ENCODE data around the gene UBE4B.
"Not testable (repeated sequence)": the region's sequence is repeated elsewhere in the genome, so short reads cannot be mapped to it uniquely, and the experiment has no call there.

Gene UBE4B

DNA sequence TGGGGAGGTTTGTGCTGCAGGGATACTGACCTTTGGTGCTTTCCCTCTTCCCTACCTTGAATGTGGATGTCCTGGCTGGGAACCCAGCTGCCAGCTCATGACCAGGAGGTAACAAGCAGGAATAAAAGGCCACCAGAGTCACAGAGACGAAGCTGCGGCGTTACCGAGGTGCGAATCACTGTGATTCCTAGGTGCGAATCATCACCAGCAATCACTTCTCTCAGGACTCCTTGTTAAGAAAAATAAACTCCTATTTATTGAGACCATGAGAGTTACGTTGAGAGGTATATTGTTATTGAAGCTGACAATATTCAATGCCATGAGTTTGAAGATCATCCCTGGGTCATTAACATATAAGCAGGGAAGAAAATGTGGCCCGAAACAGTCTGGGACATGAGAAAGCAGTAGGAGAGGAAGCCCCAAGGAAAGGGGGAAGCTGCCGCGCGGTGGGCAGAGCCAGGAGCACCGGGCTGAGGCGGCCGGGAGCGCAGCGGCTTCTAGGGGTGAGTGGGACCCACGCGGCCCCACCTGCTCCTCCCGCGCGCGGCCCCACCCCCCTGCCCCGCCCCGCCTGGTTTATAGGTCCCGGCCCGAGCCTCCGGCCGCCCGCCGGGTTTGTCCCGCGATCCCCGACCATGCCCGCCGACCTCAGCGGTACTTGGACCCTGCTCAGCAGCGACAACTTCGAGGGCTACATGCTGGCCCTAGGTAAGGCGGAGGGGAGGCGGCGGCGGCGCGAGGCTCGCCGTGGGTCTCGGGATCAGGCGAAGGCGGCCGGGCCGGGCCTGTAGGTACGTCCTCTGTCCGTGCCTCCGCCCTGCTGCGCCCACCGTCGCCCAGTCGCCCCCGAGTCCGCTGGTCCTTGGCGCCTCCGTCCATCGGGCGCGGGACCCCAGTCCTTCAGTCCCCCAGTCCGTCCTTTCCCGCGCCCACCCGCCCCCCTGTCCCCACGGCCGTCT lies 35.9 kb upstream of the UBE4B start, which contains the start of gene RBP7:
Gene RBP7 (plus strand): TSS at position 605 of the 959 bp plus-strand sequence. CDS start 31 bp downstream, at position 636.
- TF ChIP-seq, protein P1, sequence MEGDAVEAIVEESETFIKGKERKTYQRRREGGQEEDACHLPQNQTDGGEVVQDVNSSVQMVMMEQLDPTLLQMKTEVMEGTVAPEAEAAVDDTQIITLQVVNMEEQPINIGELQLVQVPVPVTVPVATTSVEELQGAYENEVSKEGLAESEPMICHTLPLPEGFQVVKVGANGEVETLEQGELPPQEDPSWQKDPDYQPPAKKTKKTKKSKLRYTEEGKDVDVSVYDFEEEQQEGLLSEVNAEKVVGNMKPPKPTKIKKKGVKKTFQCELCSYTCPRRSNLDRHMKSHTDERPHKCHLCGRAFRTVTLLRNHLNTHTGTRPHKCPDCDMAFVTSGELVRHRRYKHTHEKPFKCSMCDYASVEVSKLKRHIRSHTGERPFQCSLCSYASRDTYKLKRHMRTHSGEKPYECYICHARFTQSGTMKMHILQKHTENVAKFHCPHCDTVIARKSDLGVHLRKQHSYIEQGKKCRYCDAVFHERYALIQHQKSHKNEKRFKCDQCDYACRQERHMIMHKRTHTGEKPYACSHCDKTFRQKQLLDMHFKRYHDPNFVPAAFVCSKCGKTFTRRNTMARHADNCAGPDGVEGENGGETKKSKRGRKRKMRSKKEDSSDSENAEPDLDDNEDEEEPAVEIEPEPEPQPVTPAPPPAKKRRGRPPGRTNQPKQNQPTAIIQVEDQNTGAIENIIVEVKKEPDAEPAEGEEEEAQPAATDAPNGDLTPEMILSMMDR (conservative IDR thresholded peaks at IDR 0.05; ENCODE audit: low read depth, low read length), result no peak
- H3K4me3 ChIP-seq (ENCODE audit: low read depth, low read length), result peak within 1 kb of the TSS; percentile 36
- DNase-seq (ENCODE audit: low read depth), result no peak

DNA sequence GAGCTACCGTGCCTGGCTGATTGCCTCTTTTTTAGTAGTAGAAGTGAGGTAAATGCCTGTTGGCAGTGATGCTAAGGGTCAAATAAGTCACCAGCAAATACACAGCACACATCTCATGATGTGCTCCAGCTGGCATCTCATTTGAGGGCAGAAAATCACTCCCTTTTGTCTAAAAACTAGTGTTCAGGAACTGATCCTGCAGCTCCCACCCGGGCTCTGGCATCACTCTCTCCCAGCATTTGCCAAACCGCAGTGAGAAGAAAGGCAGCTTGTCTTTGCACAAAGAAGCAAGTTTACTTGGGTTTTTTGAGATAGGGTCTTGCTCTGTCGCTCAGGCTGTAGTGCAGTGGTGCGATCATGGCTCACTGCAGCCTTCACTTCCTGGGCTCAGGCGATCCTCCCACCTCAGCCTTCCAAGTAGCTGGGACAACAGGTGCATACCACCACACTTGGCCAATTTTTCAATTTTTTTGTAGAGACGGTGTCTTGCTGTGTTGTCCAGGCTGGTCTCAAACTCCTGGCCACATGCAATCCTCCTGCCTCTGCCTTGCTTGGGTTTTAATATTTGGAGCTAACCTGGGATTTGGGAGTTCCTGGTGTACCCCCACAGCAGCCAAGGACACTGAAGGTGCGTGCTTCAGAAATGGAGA lies 31.6 kb upstream of the UBE4B start:
- TF ChIP-seq, protein P1 (conservative IDR thresholded peaks at IDR 0.05; ENCODE audit: low read depth, low read length), result no peak
- no peak overlapping the region for H3K4me3 ChIP-seq (ENCODE audit: low read depth, low read length)
- DNase-seq (ENCODE audit: low read depth), result no peak

DNA sequence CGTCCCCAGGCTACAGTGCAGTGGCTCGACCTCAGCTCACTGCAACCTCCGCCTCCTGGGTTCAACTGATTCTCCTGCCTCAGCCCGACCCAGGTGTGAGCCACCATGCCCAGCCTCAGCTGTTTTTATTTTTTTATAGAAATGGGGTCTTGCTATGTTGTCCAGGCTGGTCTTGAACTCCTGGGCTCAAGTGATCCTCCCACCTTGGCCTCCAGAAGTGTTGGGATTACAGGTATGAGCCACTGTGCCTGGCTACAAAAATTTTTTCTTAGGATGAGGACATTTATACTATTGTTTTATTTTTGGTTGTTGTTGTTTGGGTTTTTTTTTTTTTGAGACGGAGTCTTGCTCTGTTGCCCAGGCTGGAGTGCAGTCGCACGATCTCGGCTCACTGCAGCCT lies 27.5 kb upstream of the UBE4B start:
- not testable (repeated sequence) for DNase-seq (ENCODE audit: low read depth); H3K4me3 ChIP-seq (ENCODE audit: low read depth, low read length)

DNA sequence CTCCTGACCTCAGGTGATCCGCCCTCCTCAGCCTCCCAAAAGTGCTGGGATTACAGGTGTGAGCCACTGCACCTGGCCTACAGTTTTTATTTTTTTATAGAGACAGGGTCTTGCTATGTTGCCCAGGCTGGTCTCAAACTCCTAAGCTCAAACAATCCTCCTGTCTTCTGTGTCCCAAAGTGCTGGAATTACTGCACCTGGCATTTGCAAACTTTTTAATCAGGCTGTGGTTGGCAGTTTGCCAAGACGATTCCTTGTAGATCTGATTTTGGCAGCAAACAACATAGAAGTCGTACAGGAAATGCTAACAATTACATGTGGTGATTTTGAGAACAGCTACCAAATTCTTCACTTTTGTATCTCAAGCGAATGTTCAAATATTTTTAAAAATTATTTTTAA lies 25.6 kb upstream of the UBE4B start:
- TF ChIP-seq, protein P1 (conservative IDR thresholded peaks at IDR 0.05; ENCODE audit: low read depth, low read length), result no peak
- peak; percentile 27 for DNase-seq (ENCODE audit: low read depth)
- no peak overlapping the region for H3K4me3 ChIP-seq (ENCODE audit: low read depth, low read length)

DNA sequence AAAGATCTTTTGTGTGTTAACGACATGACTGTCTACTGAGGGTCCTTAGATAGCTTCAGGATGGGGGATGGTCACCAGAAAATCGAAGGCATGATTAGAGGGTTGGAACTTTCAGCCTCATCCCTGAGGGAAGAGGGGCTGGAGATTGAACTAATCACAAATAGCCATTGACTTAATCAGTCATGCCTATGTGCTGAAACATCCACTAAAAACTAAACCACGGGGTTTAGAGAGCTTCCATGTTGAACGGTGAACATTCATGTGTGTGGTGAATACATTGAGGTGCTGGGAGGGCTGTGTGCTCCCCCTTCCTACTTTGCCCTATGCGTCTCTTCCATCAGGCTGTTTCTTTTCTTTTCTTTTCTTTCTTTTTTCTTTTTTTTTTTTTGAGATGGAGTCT lies 18.7 kb upstream of the UBE4B start:
- no peak overlapping the region for H3K4me3 ChIP-seq (ENCODE audit: low read depth, low read length)
- TF ChIP-seq, protein P1 (conservative IDR thresholded peaks at IDR 0.05; ENCODE audit: low read depth, low read length), result no peak
- no peak for DNase-seq (ENCODE audit: low read depth)

DNA sequence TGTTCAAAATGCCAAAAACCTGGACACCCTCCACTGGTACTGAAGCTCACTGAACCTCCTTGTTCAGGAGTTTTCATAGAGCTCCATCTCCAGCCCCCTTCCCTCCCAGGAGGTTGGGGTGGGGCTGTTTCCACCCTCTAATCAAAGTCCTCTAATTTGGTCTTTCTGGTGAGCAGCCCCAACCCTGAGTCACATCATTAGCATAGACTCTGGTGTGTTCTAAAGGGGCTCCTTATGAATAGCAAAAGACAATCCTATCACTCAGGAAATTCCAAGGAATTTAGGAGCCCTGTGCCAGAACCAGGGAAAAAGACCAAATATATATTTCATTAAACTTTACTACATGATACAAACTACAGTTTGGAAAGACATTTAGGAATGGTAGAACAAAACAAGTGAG lies 13.2 kb upstream of the UBE4B start:
- H3K4me3 ChIP-seq (ENCODE audit: low read depth, low read length), result no peak overlapping the region
- no peak for DNase-seq (ENCODE audit: low read depth)
- TF ChIP-seq, protein P1 (conservative IDR thresholded peaks at IDR 0.05; ENCODE audit: low read depth, low read length), result no peak

DNA sequence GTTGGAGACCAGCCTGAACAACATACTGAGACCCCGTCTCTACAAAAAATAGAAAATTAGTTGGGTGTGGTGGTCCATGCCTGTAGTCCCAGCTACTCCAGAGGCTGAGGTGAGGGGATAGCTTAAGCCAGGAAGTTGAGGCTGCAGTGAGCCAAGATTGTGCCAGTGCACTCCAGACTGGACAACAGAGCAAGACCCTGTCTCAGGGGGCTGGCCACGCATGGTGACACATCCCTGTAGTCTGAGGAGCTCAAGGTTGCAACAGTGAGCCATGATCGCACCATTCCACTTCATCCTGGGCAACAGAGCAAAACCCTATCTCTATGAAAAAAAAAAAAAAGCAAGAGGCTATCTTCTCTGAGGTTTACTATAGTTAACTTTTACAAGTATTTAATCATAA lies 12.7 kb upstream of the UBE4B start:
- TF ChIP-seq, protein P1 (conservative IDR thresholded peaks at IDR 0.05; ENCODE audit: low read depth, low read length), result no peak
- H3K4me3 ChIP-seq (ENCODE audit: low read depth, low read length), result no peak overlapping the region
- no peak for DNase-seq (ENCODE audit: low read depth)

DNA sequence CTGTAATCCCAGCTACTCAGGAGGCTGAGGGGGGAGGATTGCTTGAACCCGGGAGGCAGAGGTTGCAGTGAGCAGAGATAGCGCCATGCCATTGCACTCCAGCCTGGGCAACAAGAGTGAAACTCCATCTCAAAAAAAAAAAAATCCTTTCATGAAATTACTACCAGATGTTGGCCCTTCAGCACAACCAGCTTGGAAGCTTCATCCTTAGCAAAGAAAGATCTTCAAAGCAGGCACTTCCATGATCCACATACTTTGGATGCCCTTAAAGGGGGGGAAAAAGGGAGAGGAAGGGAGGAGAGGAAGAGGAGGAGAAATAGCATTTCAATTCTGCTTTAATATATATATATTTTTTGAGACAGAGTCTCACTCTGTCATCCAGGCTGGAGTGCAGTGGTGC lies 12.1 kb upstream of the UBE4B start:
- DNase-seq (ENCODE audit: low read depth), result not testable (repeated sequence)

DNA sequence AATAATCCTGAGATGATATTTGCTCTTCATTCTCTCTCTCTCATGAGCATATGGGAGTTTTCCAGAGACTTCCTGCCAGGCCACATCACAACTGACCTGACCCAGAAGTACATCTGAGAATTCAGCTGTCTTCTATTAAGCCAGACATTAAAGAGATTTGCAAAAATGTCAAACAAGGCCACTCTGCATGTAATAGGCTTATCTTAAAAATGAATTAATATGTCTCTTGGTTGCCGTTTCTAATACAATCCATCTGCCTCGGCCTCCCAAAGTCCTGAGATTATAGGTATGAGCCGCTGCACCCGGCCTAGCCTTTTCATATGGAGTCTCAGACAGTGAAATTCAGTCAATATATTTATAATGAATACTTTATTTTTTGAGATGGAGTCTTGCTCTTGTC lies 10.8 kb upstream of the UBE4B start:
- H3K4me3 ChIP-seq (ENCODE audit: low read depth, low read length); DNase-seq (ENCODE audit: low read depth): not testable (repeated sequence)

More for the DNA sequence above, 12.1 kb upstream of the UBE4B start:
- H3K4me3 ChIP-seq (ENCODE audit: low read depth, low read length), result not testable (repeated sequence)
